ENCODE results near the gene ATE1.

Gene ATE1

DNA sequence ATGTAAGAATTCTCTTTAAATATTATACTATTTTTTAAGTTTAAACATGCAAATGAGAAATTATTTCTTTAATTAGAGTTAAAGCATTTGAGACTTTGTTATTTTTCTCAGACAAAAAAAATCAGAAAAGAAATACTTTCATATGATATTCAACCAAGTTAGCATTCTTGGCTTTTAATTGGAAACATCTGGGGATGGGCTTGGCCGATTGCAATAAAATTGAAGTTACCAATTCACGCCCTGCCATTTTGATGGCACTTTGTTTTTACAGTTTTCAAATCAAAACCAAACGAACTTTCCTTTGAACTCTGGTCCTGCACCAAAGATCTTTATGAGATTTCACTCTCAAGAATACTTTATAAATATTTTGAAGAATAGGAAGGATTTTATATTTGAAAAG is 127.7 kb downstream of the ATE1 start:
- no peaks in the 10 kb centered on the region for H3K27me3 ChIP-seq (ENCODE audit: low read depth, low read length)
- no peaks in the 10 kb centered on the region for H3K79me2 ChIP-seq (ENCODE audit: low read length)
- H4K20me1 ChIP-seq (ENCODE audit: insufficient read depth, low read length), result no peaks in the 10 kb centered on the region
- no peaks in the 10 kb centered on the region for H3K4me1 ChIP-seq (ENCODE audit: low read length)
- H2AFZ ChIP-seq (ENCODE audit: low read depth, low read length), result no peak overlapping the region
- no peak overlapping the region for H3K4me3 ChIP-seq (ENCODE audit: low read length)
- no peak for TF ChIP-seq EZH2phosphoT487 (IDR thresholded peaks at IDR 0.05; ENCODE audit: low read depth)
- TF ChIP-seq, protein P1, sequence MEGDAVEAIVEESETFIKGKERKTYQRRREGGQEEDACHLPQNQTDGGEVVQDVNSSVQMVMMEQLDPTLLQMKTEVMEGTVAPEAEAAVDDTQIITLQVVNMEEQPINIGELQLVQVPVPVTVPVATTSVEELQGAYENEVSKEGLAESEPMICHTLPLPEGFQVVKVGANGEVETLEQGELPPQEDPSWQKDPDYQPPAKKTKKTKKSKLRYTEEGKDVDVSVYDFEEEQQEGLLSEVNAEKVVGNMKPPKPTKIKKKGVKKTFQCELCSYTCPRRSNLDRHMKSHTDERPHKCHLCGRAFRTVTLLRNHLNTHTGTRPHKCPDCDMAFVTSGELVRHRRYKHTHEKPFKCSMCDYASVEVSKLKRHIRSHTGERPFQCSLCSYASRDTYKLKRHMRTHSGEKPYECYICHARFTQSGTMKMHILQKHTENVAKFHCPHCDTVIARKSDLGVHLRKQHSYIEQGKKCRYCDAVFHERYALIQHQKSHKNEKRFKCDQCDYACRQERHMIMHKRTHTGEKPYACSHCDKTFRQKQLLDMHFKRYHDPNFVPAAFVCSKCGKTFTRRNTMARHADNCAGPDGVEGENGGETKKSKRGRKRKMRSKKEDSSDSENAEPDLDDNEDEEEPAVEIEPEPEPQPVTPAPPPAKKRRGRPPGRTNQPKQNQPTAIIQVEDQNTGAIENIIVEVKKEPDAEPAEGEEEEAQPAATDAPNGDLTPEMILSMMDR (IDR thresholded peaks at IDR 0.05; ENCODE audit: low read depth, low read length), result no peak
- no peak overlapping the region for H3K27ac ChIP-seq (ENCODE audit: low read length)
- no peak overlapping the region for H3K4me2 ChIP-seq (ENCODE audit: low read length)
- no peak overlapping the region for H3K9ac ChIP-seq (ENCODE audit: low read length)
- no peaks in the 10 kb centered on the region for H3K36me3 ChIP-seq (replicated peaks; ENCODE audit: low read depth, low read length)
- H3K9me3 ChIP-seq (ENCODE audit: insufficient read depth, low read length), result no peaks in the 10 kb centered on the region

GRCh38 chr10:121797490-121797889 is 130.3 kb downstream of the ATE1 start:
- TF ChIP-seq, protein P1 (IDR thresholded peaks at IDR 0.05; ENCODE audit: low read depth, low read length), result no peak
- TF ChIP-seq EZH2phosphoT487 (IDR thresholded peaks at IDR 0.05; ENCODE audit: low read depth), result no peak
- H3K36me3 ChIP-seq (replicated peaks; ENCODE audit: low read depth, low read length), result no peaks in the 10 kb centered on the region
- no peaks in the 10 kb centered on the region for H3K9me3 ChIP-seq (ENCODE audit: insufficient read depth, low read length)
- no peaks in the 10 kb centered on the region for H3K79me2 ChIP-seq (ENCODE audit: low read length)
- H4K20me1 ChIP-seq (ENCODE audit: insufficient read depth, low read length), result no peaks in the 10 kb centered on the region
- H2AFZ ChIP-seq (ENCODE audit: low read depth, low read length), result no peak overlapping the region
- no peak overlapping the region for H3K4me3 ChIP-seq (ENCODE audit: low read length)
- no peak overlapping the region for H3K4me2 ChIP-seq (ENCODE audit: low read length)
- no peaks in the 10 kb centered on the region for H3K4me1 ChIP-seq (ENCODE audit: low read length)
- H3K27ac ChIP-seq (ENCODE audit: low read length), result no peak overlapping the region
- no peaks in the 10 kb centered on the region for H3K27me3 ChIP-seq (ENCODE audit: low read depth, low read length)
- no peak overlapping the region for H3K9ac ChIP-seq (ENCODE audit: low read length)

DNA sequence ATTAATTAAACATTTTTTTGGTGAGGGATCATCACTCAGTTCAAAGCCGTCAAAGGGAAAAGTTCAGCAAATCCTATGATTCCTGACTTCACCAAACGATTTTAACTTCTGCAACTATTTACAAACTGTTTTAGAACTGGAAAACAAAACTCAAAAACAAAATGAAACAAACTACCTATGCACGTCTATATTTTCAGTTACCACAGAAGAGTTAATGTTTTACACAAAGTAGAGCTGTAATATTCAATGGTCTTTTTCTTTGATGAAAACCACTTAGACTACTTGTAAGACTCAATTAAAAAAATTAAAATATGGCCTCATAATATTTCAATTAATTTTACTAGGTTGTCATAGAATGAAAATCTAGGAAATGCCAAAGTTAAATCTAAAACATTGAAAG is 131.5 kb downstream of the ATE1 start:
- H3K36me3 ChIP-seq (replicated peaks; ENCODE audit: low read depth, low read length), result no peaks in the 10 kb centered on the region
- H3K27ac ChIP-seq (ENCODE audit: low read length), result no peak overlapping the region
- no peak overlapping the region for H2AFZ ChIP-seq (ENCODE audit: low read depth, low read length)
- H3K9ac ChIP-seq (ENCODE audit: low read length), result no peak overlapping the region
- no peaks in the 10 kb centered on the region for H3K27me3 ChIP-seq (ENCODE audit: low read depth, low read length)
- H3K4me1 ChIP-seq (ENCODE audit: low read length), result no peaks in the 10 kb centered on the region
- TF ChIP-seq, protein P1 (IDR thresholded peaks at IDR 0.05; ENCODE audit: low read depth, low read length), result no peak
- no peak for TF ChIP-seq EZH2phosphoT487 (IDR thresholded peaks at IDR 0.05; ENCODE audit: low read depth)
- no peak overlapping the region for H3K4me2 ChIP-seq (ENCODE audit: low read length)
- no peaks in the 10 kb centered on the region for H3K79me2 ChIP-seq (ENCODE audit: low read length)
- no peak overlapping the region for H3K4me3 ChIP-seq (ENCODE audit: low read length)
- no peaks in the 10 kb centered on the region for H4K20me1 ChIP-seq (ENCODE audit: insufficient read depth, low read length)
- H3K9me3 ChIP-seq (ENCODE audit: insufficient read depth, low read length), result no peaks in the 10 kb centered on the region

DNA sequence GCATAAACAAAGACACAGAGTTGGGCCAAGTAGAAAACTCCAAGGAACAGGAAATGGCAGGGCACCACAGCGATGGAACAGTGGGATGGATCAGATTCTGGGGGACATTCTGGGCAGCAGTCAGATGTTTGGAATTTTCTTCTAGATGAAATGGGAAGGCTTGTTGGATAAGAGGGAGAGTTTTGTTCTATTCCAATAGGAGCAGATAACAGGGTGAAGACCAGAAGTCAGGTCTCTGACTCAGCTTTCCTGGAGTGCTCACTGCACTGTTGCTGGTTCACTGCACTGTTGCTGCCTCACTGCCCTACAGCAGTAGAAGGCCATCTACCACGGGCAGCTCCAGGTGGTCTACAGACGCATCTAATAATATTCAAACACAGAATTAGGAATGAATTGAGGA is 135.6 kb downstream of the ATE1 start:
- Histone ChIP-seq H3K4me1 (ENCODE audit: low read length) (no peaks in the 10 kb centered on the region), H3K27ac (ENCODE audit: low read length) (no peak overlapping the region), H3K36me3 (replicated peaks; ENCODE audit: low read depth, low read length) (no peaks in the 10 kb centered on the region), H2AFZ (ENCODE audit: low read depth, low read length) (no peak overlapping the region), H3K4me3 (ENCODE audit: low read length) (no peak overlapping the region), H3K4me2 (ENCODE audit: low read length) (no peak overlapping the region), H3K79me2 (ENCODE audit: low read length) (no peaks in the 10 kb centered on the region), H3K9ac (ENCODE audit: low read length) (no peak overlapping the region), H3K9me3 (ENCODE audit: insufficient read depth, low read length) (no peaks in the 10 kb centered on the region), H3K27me3 (ENCODE audit: low read depth, low read length) (no peaks in the 10 kb centered on the region), H4K20me1 (ENCODE audit: insufficient read depth, low read length) (no peaks in the 10 kb centered on the region)
- TF ChIP-seq EZH2phosphoT487 (IDR thresholded peaks at IDR 0.05; ENCODE audit: low read depth), result no peak
- TF ChIP-seq, protein P1 (IDR thresholded peaks at IDR 0.05; ENCODE audit: low read depth, low read length), result no peak
